PFSK-1 (cell line): ENCODE measurements around the gene CCDC85C.

Experiments
- POLR2AphosphoS5 ChIP-seq: IDR thresholded peaks from 2 replicates; pipeline ENCODE4 v1.6.1; 2012; ENCODE audit warnings: low read depth, mild to moderate bottlenecking, control low read depth, low read length, moderate library complexity
- SIN3A ChIP-seq: IDR thresholded peaks from 2 replicates; pipeline ENCODE4 v1.6.1; 2012; ENCODE audit warnings: mild to moderate bottlenecking, low read length, moderate library complexity, borderline replicate concordance; ENCODE audit not compliant: insufficient read depth
- TF ChIP-seq, protein P1 (sequence below), 2 experiments: IDR thresholded peaks; 2 replicates each; pipeline versions ENCODE4 v1.6.1 to v1.8.0; 2011 to 2012; ENCODE audit warnings: low read depth in 2 of 2, low read length in 2 of 2, control low read depth in 1 of 2, inconsistent platforms in 1 of 2, mild to moderate bottlenecking in 1 of 2, moderate library complexity in 1 of 2; ENCODE audit not compliant: insufficient read depth in 1 of 2

GRCh38 chr14:99462210-99462609 is 141.8 kb downstream of the CCDC85C start:
- TF ChIP-seq SIN3A (no peak), POLR2AphosphoS5 (no peak)
- TF ChIP-seq, protein P1, sequence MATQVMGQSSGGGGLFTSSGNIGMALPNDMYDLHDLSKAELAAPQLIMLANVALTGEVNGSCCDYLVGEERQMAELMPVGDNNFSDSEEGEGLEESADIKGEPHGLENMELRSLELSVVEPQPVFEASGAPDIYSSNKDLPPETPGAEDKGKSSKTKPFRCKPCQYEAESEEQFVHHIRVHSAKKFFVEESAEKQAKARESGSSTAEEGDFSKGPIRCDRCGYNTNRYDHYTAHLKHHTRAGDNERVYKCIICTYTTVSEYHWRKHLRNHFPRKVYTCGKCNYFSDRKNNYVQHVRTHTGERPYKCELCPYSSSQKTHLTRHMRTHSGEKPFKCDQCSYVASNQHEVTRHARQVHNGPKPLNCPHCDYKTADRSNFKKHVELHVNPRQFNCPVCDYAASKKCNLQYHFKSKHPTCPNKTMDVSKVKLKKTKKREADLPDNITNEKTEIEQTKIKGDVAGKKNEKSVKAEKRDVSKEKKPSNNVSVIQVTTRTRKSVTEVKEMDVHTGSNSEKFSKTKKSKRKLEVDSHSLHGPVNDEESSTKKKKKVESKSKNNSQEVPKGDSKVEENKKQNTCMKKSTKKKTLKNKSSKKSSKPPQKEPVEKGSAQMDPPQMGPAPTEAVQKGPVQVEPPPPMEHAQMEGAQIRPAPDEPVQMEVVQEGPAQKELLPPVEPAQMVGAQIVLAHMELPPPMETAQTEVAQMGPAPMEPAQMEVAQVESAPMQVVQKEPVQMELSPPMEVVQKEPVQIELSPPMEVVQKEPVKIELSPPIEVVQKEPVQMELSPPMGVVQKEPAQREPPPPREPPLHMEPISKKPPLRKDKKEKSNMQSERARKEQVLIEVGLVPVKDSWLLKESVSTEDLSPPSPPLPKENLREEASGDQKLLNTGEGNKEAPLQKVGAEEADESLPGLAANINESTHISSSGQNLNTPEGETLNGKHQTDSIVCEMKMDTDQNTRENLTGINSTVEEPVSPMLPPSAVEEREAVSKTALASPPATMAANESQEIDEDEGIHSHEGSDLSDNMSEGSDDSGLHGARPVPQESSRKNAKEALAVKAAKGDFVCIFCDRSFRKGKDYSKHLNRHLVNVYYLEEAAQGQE (IDR thresholded peaks at IDR 0.05; ENCODE audit: insufficient read depth in 1 of 2, low read depth in 2 of 2, low read length in 2 of 2) = no peak
